OCI-LY3 (cell line): Measurements from ENCODE around the gene CAPZA2.

Source experiments
- EZH2phosphoT487 ChIP-seq: fragments of 200-600 bp; shearing (Covaris generic); IDR thresholded peaks from 2 replicates; pipeline ENCODE4 v1.6.1; 2018; ENCODE audit warnings: antibody characterized with exemption, mixed run types, low read depth
- TF ChIP-seq, protein P1 (sequence below): fragments of 200-600, 300-600 bp; sonication (generic); IDR thresholded peaks from 2 replicates; pipeline ENCODE4 v1.5.1; 2014; ENCODE audit warnings: antibody characterized with exemption, low read length, low read depth

DNA sequence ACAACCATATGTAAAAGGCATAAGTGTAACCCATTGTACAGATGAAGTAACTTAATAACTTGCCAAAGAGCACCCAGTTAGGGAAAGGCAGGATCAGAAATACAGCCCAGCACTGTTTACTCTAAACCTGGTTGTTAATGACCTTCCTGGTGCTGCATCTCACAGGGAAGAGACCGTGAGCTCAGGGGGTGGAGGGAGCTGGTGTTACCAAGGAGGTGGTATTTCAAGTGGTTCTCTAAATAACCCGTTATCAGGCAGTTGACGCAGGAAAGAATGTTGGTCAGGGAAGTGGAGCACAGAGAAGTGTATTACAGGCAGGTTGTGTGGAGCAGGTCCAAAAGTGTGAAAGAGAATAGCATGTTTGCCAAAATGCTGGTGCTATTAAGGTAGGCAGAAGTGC lies 86.5 kb downstream of the CAPZA2 start:
- TF ChIP-seq, protein P1, sequence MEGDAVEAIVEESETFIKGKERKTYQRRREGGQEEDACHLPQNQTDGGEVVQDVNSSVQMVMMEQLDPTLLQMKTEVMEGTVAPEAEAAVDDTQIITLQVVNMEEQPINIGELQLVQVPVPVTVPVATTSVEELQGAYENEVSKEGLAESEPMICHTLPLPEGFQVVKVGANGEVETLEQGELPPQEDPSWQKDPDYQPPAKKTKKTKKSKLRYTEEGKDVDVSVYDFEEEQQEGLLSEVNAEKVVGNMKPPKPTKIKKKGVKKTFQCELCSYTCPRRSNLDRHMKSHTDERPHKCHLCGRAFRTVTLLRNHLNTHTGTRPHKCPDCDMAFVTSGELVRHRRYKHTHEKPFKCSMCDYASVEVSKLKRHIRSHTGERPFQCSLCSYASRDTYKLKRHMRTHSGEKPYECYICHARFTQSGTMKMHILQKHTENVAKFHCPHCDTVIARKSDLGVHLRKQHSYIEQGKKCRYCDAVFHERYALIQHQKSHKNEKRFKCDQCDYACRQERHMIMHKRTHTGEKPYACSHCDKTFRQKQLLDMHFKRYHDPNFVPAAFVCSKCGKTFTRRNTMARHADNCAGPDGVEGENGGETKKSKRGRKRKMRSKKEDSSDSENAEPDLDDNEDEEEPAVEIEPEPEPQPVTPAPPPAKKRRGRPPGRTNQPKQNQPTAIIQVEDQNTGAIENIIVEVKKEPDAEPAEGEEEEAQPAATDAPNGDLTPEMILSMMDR = no peak
- TF ChIP-seq EZH2phosphoT487 = no peak
